Activated B cell treated with CpG ODN at 0.5 μM for 24 hours (primary cell): ENCODE results near the gene CSMD2. TPM values are rescaled to one million over a fixed set of nuclear protein-coding genes. Genes with fewer than 3 reads are reported as not detected.

Experiments used
- ATAC-seq: fragments of 200-7000 bp; cut with Tn5 transposase; one replicate; pipeline ENCODE4 v1.10.0; 2021; ENCODE audit warnings: low read depth, mild to moderate bottlenecking, moderate library complexity
- CTCF ChIA-PET: fragments of 350-600 bp; sonication (Branson Sonifier 250); formaldehyde crosslinking; loops from one replicate; lab custom pipeline; 2021; ENCODE audit warnings: antibody characterized with exemption; lab: Charles Lee
- POLR2A ChIA-PET: fragments of 350-600 bp; sonication (Branson Sonifier 250); formaldehyde crosslinking; loops from one replicate; lab custom pipeline; 2021; ENCODE audit warnings: antibody characterized with exemption; lab: Charles Lee
- DNase-seq: peaks from one replicate; pipeline ENCODE4 v3.0.0; 2022
- H3K27ac Mint-ChIP-seq: one replicate; pipeline ENCODE4 v1.8.0; 2020; ENCODE audit warnings: mixed read lengths
- H3K27me3 Mint-ChIP-seq: one replicate; pipeline ENCODE4 v1.8.0; 2021; ENCODE audit warnings: mixed read lengths
- H3K36me3 Mint-ChIP-seq: one replicate; pipeline ENCODE4 v1.8.0; 2021; ENCODE audit warnings: low read depth, mixed read lengths
- H3K4me1 Mint-ChIP-seq: one replicate; pipeline ENCODE4 v1.8.0; 2021; ENCODE audit warnings: mixed read lengths
- H3K4me3 Mint-ChIP-seq: one replicate; pipeline ENCODE4 v1.8.0; 2020; ENCODE audit warnings: mild to moderate bottlenecking, mixed read lengths
- H3K9me3 Mint-ChIP-seq: one replicate; pipeline ENCODE4 v1.8.0; 2020; ENCODE audit warnings: mixed read lengths
- CTCF ChIP-seq: fragments of 200-600 bp; IDR thresholded peaks from one replicate; pipeline ENCODE4 v1.8.0; 2022; ENCODE audit warnings: antibody characterized with exemption, mild to moderate bottlenecking
- intact Hi-C: fragments of 100-400 bp; cut with micrococcal nuclease; formaldehyde crosslinking; loops from one replicate; pipeline ENCODE4 v1.15.1; 2024
- total RNA-seq: library from RNA; stranded (reverse); gene quantifications from 2 replicates; pipeline ENCODE4 v1.2.3, GENCODE V29; 2022

CSMD2 gene
- total RNA-seq, 1 donor from 2014 or later: not detected

DNA sequence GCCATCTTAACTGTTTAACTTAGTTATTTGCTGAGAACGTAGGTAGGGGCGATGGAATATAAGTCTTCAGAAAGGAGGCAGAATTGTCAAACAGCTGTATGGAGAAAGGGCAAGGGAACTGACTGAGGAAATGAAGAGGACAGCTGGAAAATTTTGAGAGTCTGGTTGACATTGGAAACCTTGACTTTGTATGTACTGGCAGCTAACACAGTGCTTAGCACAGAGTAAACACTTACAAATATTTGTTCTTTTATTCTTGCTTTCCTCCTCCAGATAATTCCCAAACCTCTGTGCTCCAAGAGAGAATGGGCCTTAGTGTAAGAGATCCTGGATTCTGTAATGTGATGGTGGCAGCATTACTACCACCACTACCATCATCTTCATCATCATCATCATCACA, 601.3 kb downstream of the CSMD2 start:
- H3K36me3 Mint-ChIP-seq: no peaks in the 10 kb centered on the region
- H3K4me1 Mint-ChIP-seq: no peaks in the 10 kb centered on the region
- peaks cover 17% of the 10 kb centered on the region for H3K27me3 Mint-ChIP-seq
- no peak for DNase-seq
- no peaks in the 10 kb centered on the region for H3K9me3 Mint-ChIP-seq
- intact Hi-C loops: no loop called here
- POLR2A ChIA-PET: no interaction called here
- ATAC-seq: no peak
- no peak overlapping the region for H3K4me3 Mint-ChIP-seq
- no peak for TF ChIP-seq CTCF
- H3K27ac Mint-ChIP-seq: no peak overlapping the region
- CTCF ChIA-PET: no interaction called here

GRCh38 chr1:33562563-33562962, 602.5 kb downstream of the CSMD2 start:
- no peak overlapping the region for H3K4me3 Mint-ChIP-seq
- ChIA-PET CTCF (no interaction called here), POLR2A (no interaction called here)
- peaks cover 22% of the 10 kb centered on the region for H3K27me3 Mint-ChIP-seq
- H3K27ac Mint-ChIP-seq: no peak overlapping the region
- intact Hi-C loops: no loop called here
- H3K9me3 Mint-ChIP-seq: no peaks in the 10 kb centered on the region
- DNase-seq: no peak
- no peaks in the 10 kb centered on the region for H3K4me1 Mint-ChIP-seq
- H3K36me3 Mint-ChIP-seq: no peaks in the 10 kb centered on the region
- no peak for TF ChIP-seq CTCF
- ATAC-seq: no peak

DNA sequence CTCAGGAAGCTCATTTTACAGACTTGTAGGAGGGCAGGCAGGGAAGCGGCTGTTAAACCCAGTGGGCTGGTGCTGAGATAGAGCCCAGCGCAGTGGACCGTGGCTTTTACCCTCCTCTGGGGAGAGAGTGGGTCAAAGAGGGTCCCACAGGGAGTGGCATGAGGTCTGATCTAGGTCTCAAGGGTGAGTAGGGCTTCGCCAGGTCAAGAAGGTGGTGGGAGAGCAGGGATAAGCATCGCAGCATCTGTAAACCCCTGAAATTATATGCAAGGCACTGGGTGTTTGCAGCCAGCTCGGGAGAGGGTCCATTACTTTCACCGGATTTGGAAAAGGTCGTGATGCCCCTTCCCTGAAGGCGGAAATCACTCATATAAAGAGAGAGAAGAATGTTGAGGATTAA, 603.5 kb downstream of the CSMD2 start:
- Mint-ChIP-seq H3K4me3 (no peak overlapping the region), H3K36me3 (no peaks in the 10 kb centered on the region), H3K27me3 (peaks cover 25% of the 10 kb centered on the region), H3K4me1 (no peaks in the 10 kb centered on the region), H3K27ac (no peak overlapping the region), H3K9me3 (peaks cover 3% of the 10 kb centered on the region)
- POLR2A ChIA-PET: no interaction called here
- TF ChIP-seq CTCF: no peak
- ATAC-seq (no peak), DNase-seq (no peak)
- intact Hi-C loops: no loop called here
- CTCF ChIA-PET: no interaction called here

DNA sequence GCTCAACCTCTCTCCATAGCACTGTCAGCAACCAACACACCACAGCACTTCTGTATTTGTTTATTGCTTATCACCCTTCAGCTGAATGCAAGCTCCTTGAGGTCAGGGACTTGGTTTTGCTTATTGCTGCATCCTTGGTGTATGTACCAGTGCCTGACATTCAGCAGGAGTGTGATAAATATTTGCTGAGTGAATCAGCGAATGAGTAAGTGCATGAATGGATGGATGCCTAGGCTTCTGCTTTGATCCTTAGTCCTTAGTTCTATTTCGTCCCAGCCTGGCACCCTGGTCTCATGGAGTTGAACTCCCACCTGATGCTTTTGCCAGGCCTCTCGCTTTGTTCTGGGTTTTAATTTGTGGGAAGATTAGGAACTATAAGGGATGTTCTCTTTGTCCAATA, 604.4 kb downstream of the CSMD2 start:
- no peak overlapping the region for H3K4me3 Mint-ChIP-seq

DNA sequence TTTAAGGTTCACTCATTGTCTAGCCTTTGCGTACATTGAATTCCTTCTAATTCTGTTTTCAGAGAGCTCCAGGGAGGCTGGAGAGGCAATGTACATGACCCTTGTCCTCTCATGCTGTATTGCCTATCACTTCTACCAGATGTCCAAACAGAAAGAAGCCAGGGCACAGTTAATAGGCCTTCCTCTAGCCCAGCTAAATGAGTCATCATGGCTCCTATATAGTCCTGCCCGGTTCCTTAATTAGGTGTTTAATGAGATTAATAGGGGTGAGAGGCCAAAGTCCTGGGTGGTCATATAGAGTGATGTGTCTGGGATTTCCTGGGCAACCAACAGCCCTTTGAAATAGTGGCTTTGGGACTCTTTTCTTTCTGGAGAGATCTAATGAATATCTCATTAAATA, 616.3 kb downstream of the CSMD2 start:
- intact Hi-C loops: no loop called here
- no peak overlapping the region for H3K4me3 Mint-ChIP-seq
- peaks cover 12% of the 10 kb centered on the region for H3K27me3 Mint-ChIP-seq
- H3K27ac Mint-ChIP-seq: no peak overlapping the region
- no peak for DNase-seq
- no peaks in the 10 kb centered on the region for H3K36me3 Mint-ChIP-seq
- ChIA-PET CTCF (no interaction called here), POLR2A (no interaction called here)
- no peak for TF ChIP-seq CTCF
- peaks cover 11% of the 10 kb centered on the region for H3K9me3 Mint-ChIP-seq
- no peaks in the 10 kb centered on the region for H3K4me1 Mint-ChIP-seq
- no peak for ATAC-seq

More for the DNA sequence above, 604.4 kb downstream of the CSMD2 start:
- TF ChIP-seq CTCF: no peak
- ATAC-seq: no peak
- Mint-ChIP-seq H3K27ac (no peak overlapping the region), H3K4me1 (no peaks in the 10 kb centered on the region), H3K27me3 (peaks cover 25% of the 10 kb centered on the region), H3K9me3 (peaks cover 6% of the 10 kb centered on the region), H3K36me3 (no peaks in the 10 kb centered on the region)
- no peak for DNase-seq
- ChIA-PET CTCF (no interaction called here), POLR2A (no interaction called here)
- intact Hi-C loops: no loop called here
